Lung (tissue), 12 donors: ENCODE results near the gene HS6ST1. TPM values are rescaled to one million over a fixed set of nuclear protein-coding genes. Genes with fewer than 3 reads are reported as not detected.

Experiments
- ATAC-seq: fragments of 200-7000 bp; cut with Tn5 transposase; one replicate; pipeline ENCODE4 v1.9.1; 2020; ENCODE audit warnings: moderate number of reproducible peaks; ENCODE audit not compliant: insufficient read depth, low FRiP score
- DNase-seq, 3 donors: peaks; one replicate each; pipeline ENCODE4 v3.0.0-alpha.2; 2013 to 2017
- H3K27ac ChIP-seq, 2 donors: one replicate each; pipeline ENCODE4 v1.5.1; 2013; ENCODE audit warnings: mild to moderate bottlenecking in 2 of 2, moderate library complexity in 2 of 2, control low read depth in 1 of 2, inconsistent platforms in 1 of 2, low read depth in 1 of 2, low read length in 1 of 2
- H3K27me3 ChIP-seq, 3 donors: one replicate each; pipeline ENCODE4 v1.5.1; 2013; ENCODE audit warnings: low read length in 2 of 3; ENCODE audit not compliant: control insufficient read depth in 3 of 3, insufficient read depth in 3 of 3
- H3K36me3 ChIP-seq, 4 donors: one replicate each; pipeline ENCODE4 v1.5.1; 2013; ENCODE audit warnings: low read length in 4 of 4, mild to moderate bottlenecking in 1 of 4, moderate library complexity in 1 of 4; ENCODE audit not compliant: control insufficient read depth in 4 of 4, insufficient read depth in 4 of 4
- H3K4me1 ChIP-seq, 5 donors: one replicate each; pipeline ENCODE4 v1.5.1; 2013; ENCODE audit warnings: low read length in 5 of 5, mild to moderate bottlenecking in 2 of 5, moderate library complexity in 1 of 5; ENCODE audit not compliant: control insufficient read depth in 5 of 5, insufficient read depth in 5 of 5
- H3K4me3 ChIP-seq: one replicate; pipeline ENCODE4 v1.5.1; 2013; ENCODE audit warnings: mild to moderate bottlenecking, control low read depth, moderate library complexity
- H3K9ac ChIP-seq, 2 donors: one replicate each; pipeline ENCODE4 v1.5.1; 2013; ENCODE audit warnings: low read length in 2 of 2, control low read depth in 1 of 2; ENCODE audit not compliant: insufficient read depth in 1 of 2
- H3K9me3 ChIP-seq, 4 donors: one replicate each; pipeline ENCODE4 v1.5.1; 2013; ENCODE audit warnings: low read length in 3 of 4, mild to moderate bottlenecking in 1 of 4, moderate library complexity in 1 of 4; ENCODE audit not compliant: control insufficient read depth in 4 of 4, insufficient read depth in 3 of 4
- WGBS, 2 donors: extraction: QIAGEN DNeasy Blood & Tissue Kit; methylation state at CpG; one replicate each; pipeline ENCODE4 v1.1.7; 2013; 5-methylcytosine and 5-hydroxymethylcytosine counted together
- polyA plus RNA-seq, 2 donors: library from polyadenylated mRNA; stranded (reverse); fragments of 200-250 nt; gene quantifications; one replicate each; pipeline ENCODE4 v1.2.1, GENCODE V29; 2013
- total RNA-seq, 2 donors: library from RNA; depleted of rRNA in 1 of 2; stranded (reverse); fragments of >200 nt in 1 of 2; gene quantifications; one replicate each; pipeline ENCODE4 v1.2.1, GENCODE V29; 2014 to 2021
- TF ChIP-seq, protein P1 (sequence below): IDR thresholded peaks from 2 replicates; pipeline ENCODE4 v1.5.1; 2012; ENCODE audit warnings: mild to moderate bottlenecking; ENCODE audit errors: control extremely low read depth, extremely low read depth
- donor health status: control.
- donor health status: control.
- donor health status: Bipolar disorder and iron deficiency.
- donor health status: healthy.
- donor health status: DM: yes; HTN: yes; CAD: no.

The HS6ST1 gene
- total and polyA plus RNA-seq, 4 donors: 15.1 to 37.7 (median 29.1) TPM

DNA sequence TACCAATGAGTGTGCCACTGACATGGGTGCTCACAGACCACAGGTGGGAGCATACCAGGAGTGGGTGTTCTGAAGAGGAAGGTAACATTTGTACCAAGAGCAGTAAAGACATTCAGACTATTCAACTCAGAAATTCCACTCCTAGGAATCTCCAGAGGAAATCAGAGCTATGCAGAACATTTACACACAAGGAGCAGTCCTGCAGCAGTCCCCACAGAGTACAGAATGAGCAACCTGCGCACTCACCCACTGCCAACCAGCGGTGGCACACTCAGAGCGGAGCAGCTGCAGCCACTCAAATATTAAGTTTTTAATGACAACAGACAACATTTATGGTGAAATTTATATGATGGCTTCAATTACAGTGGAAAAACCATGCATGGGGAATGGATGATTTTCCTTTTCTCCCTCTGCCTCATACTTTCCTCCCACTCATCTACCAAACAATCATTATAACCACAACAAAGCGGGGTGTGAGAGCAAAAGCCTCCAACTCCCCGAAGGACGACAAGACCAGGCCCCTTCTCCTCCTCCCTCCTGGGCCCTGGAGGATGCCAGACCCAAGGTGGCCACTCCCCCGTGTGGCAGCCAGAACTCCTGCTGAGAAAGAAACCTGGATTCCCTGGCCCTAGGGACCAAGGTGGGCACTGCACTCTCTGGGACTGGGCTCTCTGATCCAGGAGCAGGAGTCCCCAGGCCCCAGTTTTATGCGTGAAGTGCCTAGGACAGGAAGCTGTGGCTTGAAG, 5.4 kb downstream of the HS6ST1 start:
- Histone ChIP-seq H3K27ac (no peak overlapping the region), H3K9me3 (no peaks in the 10 kb centered on the region), H3K27me3 (no peaks in the 10 kb centered on the region), H3K9ac (no peak overlapping the region), H3K4me1 (peaks cover 4 to 69% (median 35%) of the 10 kb centered on the region in 5 donors), H3K36me3 (peaks cover 0 to 19% (median 1%) of the 10 kb centered on the region in 4 donors), H3K4me3 (no peak overlapping the region)
- ATAC-seq (no peak), DNase-seq (peak in 1 of 3 donors; percentile 26)
- TF ChIP-seq, protein P1, sequence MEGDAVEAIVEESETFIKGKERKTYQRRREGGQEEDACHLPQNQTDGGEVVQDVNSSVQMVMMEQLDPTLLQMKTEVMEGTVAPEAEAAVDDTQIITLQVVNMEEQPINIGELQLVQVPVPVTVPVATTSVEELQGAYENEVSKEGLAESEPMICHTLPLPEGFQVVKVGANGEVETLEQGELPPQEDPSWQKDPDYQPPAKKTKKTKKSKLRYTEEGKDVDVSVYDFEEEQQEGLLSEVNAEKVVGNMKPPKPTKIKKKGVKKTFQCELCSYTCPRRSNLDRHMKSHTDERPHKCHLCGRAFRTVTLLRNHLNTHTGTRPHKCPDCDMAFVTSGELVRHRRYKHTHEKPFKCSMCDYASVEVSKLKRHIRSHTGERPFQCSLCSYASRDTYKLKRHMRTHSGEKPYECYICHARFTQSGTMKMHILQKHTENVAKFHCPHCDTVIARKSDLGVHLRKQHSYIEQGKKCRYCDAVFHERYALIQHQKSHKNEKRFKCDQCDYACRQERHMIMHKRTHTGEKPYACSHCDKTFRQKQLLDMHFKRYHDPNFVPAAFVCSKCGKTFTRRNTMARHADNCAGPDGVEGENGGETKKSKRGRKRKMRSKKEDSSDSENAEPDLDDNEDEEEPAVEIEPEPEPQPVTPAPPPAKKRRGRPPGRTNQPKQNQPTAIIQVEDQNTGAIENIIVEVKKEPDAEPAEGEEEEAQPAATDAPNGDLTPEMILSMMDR: no peak
- 65 to 71% methylated on average over 8 of the region's 8 CpGs for WGBS, 2 donors

DNA sequence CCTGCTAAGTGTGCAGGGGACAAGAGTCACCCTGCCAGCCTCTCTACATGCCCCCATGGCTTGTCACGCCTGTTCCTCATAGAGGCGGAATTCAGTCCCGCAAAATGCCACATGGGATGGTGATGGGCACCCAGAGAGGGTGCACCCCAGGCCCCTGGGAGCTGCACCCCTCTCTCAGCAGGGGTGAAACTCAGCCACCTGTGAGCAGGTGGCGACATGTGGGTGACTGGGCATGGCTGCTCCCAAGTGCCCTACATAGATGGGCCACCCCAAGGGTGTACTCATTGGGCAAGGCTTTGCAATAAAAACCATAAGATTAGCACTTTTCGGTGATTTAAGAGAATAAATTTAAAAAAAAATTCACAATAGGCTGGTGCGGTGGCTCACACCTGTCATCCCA, 6.3 kb downstream of the HS6ST1 start:
- TF ChIP-seq, protein P1: no peak
- Histone ChIP-seq H3K4me3 (no peak overlapping the region), H3K4me1 (peaks cover 4 to 74% (median 41%) of the 10 kb centered on the region in 5 donors), H3K9me3 (no peaks in the 10 kb centered on the region), H3K27me3 (no peaks in the 10 kb centered on the region), H3K36me3 (peaks cover 0 to 19% (median 1%) of the 10 kb centered on the region in 4 donors), H3K9ac (no peak overlapping the region), H3K27ac (no peak overlapping the region)
- DNase-seq (no peak), ATAC-seq (no peak)
- 93 to 99% methylated on average over 6 of the region's 6 CpGs for WGBS, 2 donors

DNA sequence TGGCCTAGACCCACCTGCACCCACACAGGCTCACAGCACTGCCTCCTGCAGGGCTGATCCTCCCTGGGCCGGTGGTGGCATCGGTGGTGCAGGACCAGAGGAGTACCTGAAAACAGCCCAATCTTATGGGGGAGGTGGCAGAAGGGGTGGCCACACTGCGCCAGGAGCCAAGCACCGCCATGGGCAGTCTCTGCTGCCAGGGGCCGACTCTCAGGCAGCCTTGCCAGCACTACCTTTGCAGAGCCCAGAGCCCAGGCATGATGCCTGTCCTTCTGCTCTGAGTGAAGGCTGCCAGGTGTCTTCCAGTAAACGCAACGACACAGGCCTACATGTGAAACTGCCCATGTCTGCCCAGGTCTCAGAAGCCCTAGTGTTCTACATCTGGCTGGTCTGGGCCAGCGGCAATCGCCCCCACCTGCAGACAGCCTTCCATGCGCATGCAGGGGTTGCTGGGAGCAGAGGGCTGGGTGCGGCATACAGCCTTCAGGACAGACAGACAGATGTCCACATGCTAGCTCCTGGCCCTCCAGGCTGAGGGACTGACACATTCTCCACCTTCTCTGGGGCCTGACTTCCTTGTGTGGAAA, 6.8 kb downstream of the HS6ST1 start:
- H3K9me3 ChIP-seq: no peaks in the 10 kb centered on the region

More for the DNA sequence above, 6.8 kb downstream of the HS6ST1 start:
- Histone ChIP-seq H3K9ac (no peak overlapping the region), H3K36me3 (peaks cover 0 to 19% (median 1%) of the 10 kb centered on the region in 4 donors), H3K4me1 (peaks cover 0 to 74% (median 41%) of the 10 kb centered on the region in 5 donors), H3K27me3 (no peaks in the 10 kb centered on the region), H3K27ac (no peak overlapping the region), H3K4me3 (no peak overlapping the region)
- ATAC-seq (no peak), DNase-seq (peak in 1 of 3 donors; percentile 12)
- TF ChIP-seq, protein P1: no peak
- 96% methylated on average over 11 of the region's 11 CpGs for WGBS, 2 donors
